Upper lobe of right lung (tissue), 1 donor: ENCODE results near the gene TDRD12. TPM values are rescaled to one million over a fixed set of nuclear protein-coding genes. Genes with fewer than 3 reads are reported as not detected.

ENCODE experiments used
- ATAC-seq: fragments of 200-7000 bp; cut with Tn5 transposase; one replicate; pipeline ENCODE4 v1.9.1; 2020; ENCODE audit warnings: mild to moderate bottlenecking, moderate library complexity
- DNase-seq: peaks from one replicate; pipeline ENCODE4 v3.0.0-alpha.2; 2020
- H3K27ac ChIP-seq: fragments of 200-600 bp; one replicate; pipeline ENCODE4 v1.8.0; 2022
- H3K27me3 ChIP-seq: fragments of 200-600 bp; one replicate; pipeline ENCODE4 v1.8.0; 2022; ENCODE audit warnings: mild to moderate bottlenecking
- H3K36me3 ChIP-seq: fragments of 200-600 bp; one replicate; pipeline ENCODE4 v1.8.0; 2022
- H3K4me1 ChIP-seq: fragments of 200-600 bp; one replicate; pipeline ENCODE4 v1.8.0; 2022
- H3K4me3 ChIP-seq: fragments of 200-600 bp; one replicate; pipeline ENCODE4 v1.8.0; 2022; ENCODE audit warnings: mild to moderate bottlenecking
- H3K9me3 ChIP-seq: fragments of 200-600 bp; one replicate; pipeline ENCODE4 v1.8.0; 2022
- CTCF ChIP-seq: fragments of 200-600 bp; IDR thresholded peaks from one replicate; pipeline ENCODE4 v1.8.0; 2022; ENCODE audit warnings: antibody characterized with exemption
- intact Hi-C: fragments of 100-400 bp; cut with DNase I; formaldehyde crosslinking; loops from one replicate; pipeline ENCODE4 v1.11.0; 2022
- long read RNA-seq: library from polyadenylated mRNA; unstranded; transcript quantifications from one replicate; pipeline ENCODE4 v2.0.0, GENCODE V29; 2021
- total RNA-seq: library from RNA; stranded (reverse); fragmentation: NEBNext Ultra II Directional; extraction: Animal tissue kit (Norgen Biotek cat#: 25700); gene quantifications from one replicate; pipeline ENCODE4 v1.2.1, GENCODE V29; 2021
- donor health status: DM: no; HTN: yes; CAD: no; lungs with severe emphysema.

Gene TDRD12
- not detected for total RNA-seq
- long read RNA-seq, result 0 reads

GRCh38 chr19:32719611-32720059, at the start of gene TDRD12:
Gene TDRD12 (plus strand): TSS chr19:32719767. CDS start chr19:32720073, 306 bp downstream.
- DNase-seq (no peak), ATAC-seq (peak; percentile 26)
- no peak for TF ChIP-seq CTCF
- peaks cover 4% of the 10 kb centered on the region for H3K36me3 ChIP-seq
- H3K27ac ChIP-seq, result no peak within 1 kb of the TSS
- intact Hi-C loops, result no loop called here
- no peak within 1 kb of the TSS for H3K4me3 ChIP-seq
- H3K9me3 ChIP-seq, result no peaks in the 10 kb centered on the region
- H3K27me3 ChIP-seq, result no peaks in the 10 kb centered on the region
- H3K4me1 ChIP-seq, result no peaks in the 10 kb centered on the region

- intact Hi-C loops, result no loop called here
These were observed 47.5 kb upstream of the TDRD12 start for GRCh38 chr19:32671883-32672593.

GRCh38 chr19:32672841-32673240, 46.7 kb upstream of the TDRD12 start:
- DNase-seq (no peak), ATAC-seq (no peak)
- Histone ChIP-seq H3K27ac (no peak overlapping the region), H3K27me3 (peaks cover 22% of the 10 kb centered on the region), H3K4me3 (no peak overlapping the region), H3K9me3 (no peaks in the 10 kb centered on the region), H3K36me3 (no peaks in the 10 kb centered on the region), H3K4me1 (peaks cover 30% of the 10 kb centered on the region)
- intact Hi-C loops, result no loop called here
- no peak for TF ChIP-seq CTCF

More at GRCh38 chr19:32671883-32672593, 47.5 kb upstream of the TDRD12 start:
- ATAC-seq (no peak), DNase-seq (no peak)
- no peak overlapping the region for H3K4me3 ChIP-seq
- H3K9me3 ChIP-seq, result no peaks in the 10 kb centered on the region
- peaks cover 30% of the 10 kb centered on the region for H3K4me1 ChIP-seq
- TF ChIP-seq CTCF, result no peak
- H3K27me3 ChIP-seq, result peaks cover 14% of the 10 kb centered on the region
- peaks cover 6% of the 10 kb centered on the region for H3K36me3 ChIP-seq
- H3K27ac ChIP-seq, result no peak overlapping the region

- Histone ChIP-seq H3K9me3 (no peaks in the 10 kb centered on the region), H3K4me3 (peak overlapping the region; percentile 81), H3K27me3 (peaks cover 22% of the 10 kb centered on the region), H3K4me1 (peaks cover 30% of the 10 kb centered on the region), H3K27ac (no peak overlapping the region), H3K36me3 (no peaks in the 10 kb centered on the region)
- ATAC-seq (no peak), DNase-seq (no peak)
- intact Hi-C loops, result no loop called here
- no peak for TF ChIP-seq CTCF
These were observed 46.0 kb upstream of the TDRD12 start for GRCh38 chr19:32673573-32673972.

- Histone ChIP-seq H3K27me3 (peaks cover 22% of the 10 kb centered on the region), H3K36me3 (no peaks in the 10 kb centered on the region), H3K4me1 (peaks cover 30% of the 10 kb centered on the region), H3K27ac (peak overlapping the region; percentile 81), H3K4me3 (peak overlapping the region; percentile 81), H3K9me3 (no peaks in the 10 kb centered on the region)
- no peak for TF ChIP-seq CTCF
- intact Hi-C loops, result no loop called here
- no peak for ATAC-seq
- no peak for DNase-seq
These were observed 45.2 kb upstream of the TDRD12 start for GRCh38 chr19:32674153-32674930.
